HEK293 (cell line): ENCODE data around the gene GNB1L.
A peak's percentile ranks its signal among the peaks of the same experiment; 100 is the strongest.

ENCODE experiments used
- CTCF ChIA-PET: fragments of 350-600 bp; formaldehyde crosslinking; extraction: SDS; loops from one replicate; lab custom pipeline; 2021; ENCODE audit warnings: antibody characterized with exemption; lab: Yijun Ruan, JAX
- POLR2A ChIA-PET: fragments of 300-600 bp; formaldehyde crosslinking; extraction: SDS; loops from one replicate; lab custom pipeline; 2020; ENCODE audit warnings: antibody characterized with exemption, inconsistent platforms; lab: Yijun Ruan, JAX
- H3K27ac ChIP-seq: fragments of 200-500 bp; sonication (Bioruptor generic); 2 replicates; pipeline ENCODE4 v1.5.1; 2014; ENCODE audit warnings: low read depth, low read length, control low read depth, inconsistent platforms; ENCODE audit errors: extremely low read depth
- H3K36me3 ChIP-seq, 2 experiments: fragments of 200-500 bp in 1 of 2; sonication (Bioruptor generic) in 1 of 2; 1 replicate in 1 of 2; 2 replicates in 1 of 2; pipeline ENCODE4 v1.5.1; 2014 to 2017; ENCODE audit warnings: inconsistent platforms in 2 of 2, low read length in 2 of 2; ENCODE audit not compliant: control insufficient read depth in 2 of 2, insufficient read depth in 1 of 2
- H3K4me1 ChIP-seq: fragments of 200-500 bp; sonication (Bioruptor generic); 2 replicates; pipeline ENCODE4 v1.5.1; 2014; ENCODE audit warnings: mild to moderate bottlenecking, low read length, inconsistent platforms; ENCODE audit not compliant: control insufficient read depth, insufficient read depth
- H3K4me3 ChIP-seq: 2 replicates; pipeline ENCODE4 v1.5.1; 2011; ENCODE audit warnings: low read depth, mild to moderate bottlenecking, control low read depth, low read length, moderate library complexity
- H3K9me3 ChIP-seq: fragments of 200-500 bp; sonication (Bioruptor generic); 2 replicates; pipeline ENCODE4 v1.5.1; 2014; ENCODE audit warnings: low read depth, low read length, inconsistent platforms; ENCODE audit not compliant: control insufficient read depth, insufficient read depth
- GLI4 ChIP-seq: fragments of 450-650 bp; formaldehyde crosslinking; IDR thresholded peaks from 2 replicates; pipeline ENCODE4 v1.5.1; 2016; ENCODE audit warnings: missing biosample characterization, missing genetic modification characterization
- GLIS1 ChIP-seq: fragments of 450-650 bp; formaldehyde crosslinking; IDR thresholded peaks from 2 replicates; pipeline ENCODE4 v1.5.1; 2016; ENCODE audit warnings: missing biosample characterization, missing genetic modification characterization
- HOXD13 ChIP-seq: sonication (generic); formaldehyde crosslinking; IDR thresholded peaks from 2 replicates; pipeline ENCODE4 v1.8.0; 2022; ENCODE audit warnings: missing genetic modification reagents, borderline replicate concordance
- KLF16 ChIP-seq: fragments of 450-650 bp; formaldehyde crosslinking; IDR thresholded peaks from 2 replicates; pipeline ENCODE4 v1.5.1; 2017; ENCODE audit warnings: missing biosample characterization, missing genetic modification characterization
- OSR2 ChIP-seq: fragments of 450-650 bp; formaldehyde crosslinking; IDR thresholded peaks from 2 replicates; pipeline ENCODE4 v1.5.1; 2016; ENCODE audit warnings: missing biosample characterization, missing genetic modification characterization
- PRDM4 ChIP-seq: fragments of 450-650 bp; formaldehyde crosslinking; IDR thresholded peaks from 2 replicates; pipeline ENCODE4 v1.5.1; 2017; ENCODE audit warnings: missing biosample characterization, missing genetic modification characterization
- SP7 ChIP-seq: fragments of 450-650 bp; formaldehyde crosslinking; IDR thresholded peaks from 2 replicates; pipeline ENCODE4 v1.5.1; 2016; ENCODE audit warnings: missing biosample characterization, missing genetic modification characterization
- YY1 ChIP-seq: fragments of 450-650 bp; formaldehyde crosslinking; IDR thresholded peaks from 2 replicates; pipeline ENCODE4 v1.5.1; 2018; ENCODE audit warnings: missing biosample characterization, missing genetic modification characterization
- ZBTB48 ChIP-seq: fragments of 450-650 bp; formaldehyde crosslinking; IDR thresholded peaks from 2 replicates; pipeline ENCODE4 v1.5.1; 2016; ENCODE audit warnings: missing biosample characterization, missing genetic modification characterization
- ZIC2 ChIP-seq: fragments of 450-650 bp; formaldehyde crosslinking; IDR thresholded peaks from 2 replicates; pipeline ENCODE4 v1.5.1; 2016; ENCODE audit warnings: missing biosample characterization, missing genetic modification characterization
- ZNF112 ChIP-seq: fragments of 450-650 bp; formaldehyde crosslinking; IDR thresholded peaks from 2 replicates; pipeline ENCODE4 v1.5.0; 2017; ENCODE audit warnings: missing biosample characterization, missing genetic modification characterization
- ZNF132 ChIP-seq: fragments of 450-650 bp; formaldehyde crosslinking; IDR thresholded peaks from 2 replicates; pipeline ENCODE4 v1.5.1; 2017; ENCODE audit warnings: missing biosample characterization, missing genetic modification characterization, borderline replicate concordance
- ZNF138 ChIP-seq: fragments of 450-650 bp; formaldehyde crosslinking; IDR thresholded peaks from 2 replicates; pipeline ENCODE4 v1.5.1; 2016; ENCODE audit warnings: missing biosample characterization, missing genetic modification characterization, borderline replicate concordance
- ZNF146 ChIP-seq: fragments of 450-650 bp; formaldehyde crosslinking; IDR thresholded peaks from 2 replicates; pipeline ENCODE4 v1.5.1; 2016; ENCODE audit warnings: missing biosample characterization, missing genetic modification characterization
- ZNF18 ChIP-seq: fragments of 450-650 bp; formaldehyde crosslinking; IDR thresholded peaks from 2 replicates; pipeline ENCODE4 v1.5.1; 2016; ENCODE audit warnings: missing biosample characterization, missing genetic modification characterization
- ZNF211 ChIP-seq: fragments of 450-650 bp; formaldehyde crosslinking; IDR thresholded peaks from 2 replicates; pipeline ENCODE4 v1.5.1; 2016; ENCODE audit warnings: low read depth, missing biosample characterization, missing genetic modification characterization
- ZNF24 ChIP-seq: fragments of 450-650 bp; formaldehyde crosslinking; IDR thresholded peaks from 2 replicates; pipeline ENCODE4 v1.5.1; 2016; ENCODE audit warnings: missing biosample characterization, missing genetic modification characterization
- ZNF292 ChIP-seq: fragments of 450-650 bp; formaldehyde crosslinking; IDR thresholded peaks from 2 replicates; pipeline ENCODE4 v1.5.1; 2016; ENCODE audit warnings: low read depth, missing biosample characterization, missing genetic modification characterization, borderline replicate concordance
- ZNF324 ChIP-seq: fragments of 450-650 bp; formaldehyde crosslinking; IDR thresholded peaks from 2 replicates; pipeline ENCODE4 v1.5.1; 2016; ENCODE audit warnings: missing biosample characterization, missing genetic modification characterization
- ZNF341 ChIP-seq: fragments of 450-650 bp; formaldehyde crosslinking; IDR thresholded peaks from 2 replicates; pipeline ENCODE4; 2016; ENCODE audit warnings: low read depth, missing biosample characterization, missing genetic modification characterization
- ZNF48 ChIP-seq: fragments of 450-650 bp; formaldehyde crosslinking; IDR thresholded peaks from 2 replicates; pipeline ENCODE4 v1.5.1; 2016; ENCODE audit warnings: missing biosample characterization, missing genetic modification characterization
- ZNF544 ChIP-seq: fragments of 450-650 bp; formaldehyde crosslinking; IDR thresholded peaks from 2 replicates; pipeline ENCODE4 v1.5.0; 2017; ENCODE audit warnings: missing biosample characterization, missing genetic modification characterization
- ZNF549 ChIP-seq: fragments of 450-650 bp; IDR thresholded peaks from 2 replicates; pipeline ENCODE4 v1.5.1; 2018; ENCODE audit warnings: missing biosample characterization, missing genetic modification characterization, mild to moderate bottlenecking, inconsistent platforms, moderate library complexity
- ZNF558 ChIP-seq: fragments of 450-650 bp; formaldehyde crosslinking; IDR thresholded peaks from 2 replicates; pipeline ENCODE4 v1.5.1; 2016; ENCODE audit warnings: missing biosample characterization, missing genetic modification characterization
- ZNF830 ChIP-seq: fragments of 450-650 bp; IDR thresholded peaks from 2 replicates; pipeline ENCODE4 v1.5.0; 2018; ENCODE audit warnings: missing biosample characterization, missing genetic modification characterization, low read depth, mild to moderate bottlenecking, moderate library complexity
- ZNF837 ChIP-seq: fragments of 450-650 bp; formaldehyde crosslinking; IDR thresholded peaks from 2 replicates; pipeline ENCODE4 v1.5.1; 2016; ENCODE audit warnings: missing biosample characterization, missing genetic modification characterization
- TF ChIP-seq, protein P1 (sequence below): fragments of 450-650 bp; formaldehyde crosslinking; IDR thresholded peaks from 2 replicates; pipeline ENCODE4 v1.5.1; 2016; ENCODE audit warnings: missing biosample characterization, missing genetic modification characterization

GNB1L gene

GRCh38 chr22:19882446-19883381 lies 28.0 kb upstream of the GNB1L start:
- TF ChIP-seq KLF16 (tag by site-specific recombination): no peak
- TF ChIP-seq GLI4 (tag by site-specific recombination): no peak
- TF ChIP-seq ZNF18 (tag by site-specific recombination): no peak
- TF ChIP-seq ZNF48 (tag by site-specific recombination): no peak
- TF ChIP-seq, protein P1, sequence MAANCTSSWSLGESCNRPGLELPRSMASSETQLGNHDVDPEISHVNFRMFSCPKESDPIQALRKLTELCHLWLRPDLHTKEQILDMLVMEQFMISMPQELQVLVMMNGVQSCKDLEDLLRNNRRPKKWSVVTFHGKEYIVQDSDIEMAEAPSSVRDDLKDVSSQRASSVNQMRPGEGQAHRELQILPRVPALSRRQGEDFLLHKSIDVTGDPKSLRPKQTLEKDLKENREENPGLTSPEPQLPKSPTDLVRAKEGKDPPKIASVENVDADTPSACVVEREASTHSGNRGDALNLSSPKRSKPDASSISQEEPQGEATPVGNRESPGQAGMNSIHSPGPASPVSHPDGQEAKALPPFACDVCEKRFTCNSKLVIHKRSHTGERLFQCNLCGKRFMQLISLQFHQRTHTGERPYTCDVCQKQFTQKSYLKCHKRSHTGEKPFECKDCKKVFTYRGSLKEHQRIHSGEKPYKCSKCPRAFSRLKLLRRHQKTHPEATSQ (tag by site-specific recombination): no peak
- TF ChIP-seq ZNF24 (tag by site-specific recombination): no peak
- no peak for TF ChIP-seq ZNF132 (tag by site-specific recombination)
- no peak for TF ChIP-seq PRDM4 (tag by site-specific recombination)
- H3K4me3 ChIP-seq: no peak overlapping the region
- ChIA-PET CTCF (interaction anchor here (1.0 to 2.4 kb wide), 4 partner anchors 8 to 152 kb away, joined by 4 to 14 read pairs (median 6); no protein-coding TSS in a partner anchor), POLR2A (interaction anchor here (2.4 kb wide), 1 partner anchor 27 kb away, joined by 7 read pairs; no protein-coding TSS in a partner anchor)
- H3K9me3 ChIP-seq: no peaks in the 10 kb centered on the region
- no peak overlapping the region for H3K27ac ChIP-seq
- H3K4me1 ChIP-seq: peaks cover 8% of the 10 kb centered on the region
- H3K36me3 ChIP-seq: no peaks in the 10 kb centered on the region

GRCh38 chr22:19880786-19881569 lies 26.3 kb upstream of the GNB1L start:
- Histone ChIP-seq H3K27ac (no peak overlapping the region), H3K4me3 (no peak overlapping the region), H3K4me1 (peaks cover 13% of the 10 kb centered on the region), H3K9me3 (no peaks in the 10 kb centered on the region), H3K36me3 (no peaks in the 10 kb centered on the region)
- POLR2A ChIA-PET: interaction anchor here (0.6 to 2.4 kb wide), 8 partner anchors 10 to 233 kb away, joined by 3 to 8 read pairs (median 4); partner anchors contain the start of genes GNB1L and RTL10
- CTCF ChIA-PET: interaction anchor here (0.5 to 2.4 kb wide), 8 partner anchors 11 to 1865 kb away, joined by 3 to 14 read pairs (median 5); no protein-coding TSS in a partner anchor
- no peak for TF ChIP-seq ZNF558 (tag by site-specific recombination)
- TF ChIP-seq ZNF292 (tag by site-specific recombination): no peak
- 0 out of 2 replicates have a peak, but pooled peaks have one; percentile 35 for TF ChIP-seq ZIC2 (tag by site-specific recombination)
- no peak for TF ChIP-seq ZNF324 (tag by site-specific recombination)
- peak; percentile 93 for TF ChIP-seq SP7
- TF ChIP-seq HOXD13 (CRISPR knock-in tag): no peak
- TF ChIP-seq YY1 (tag by site-specific recombination): no peak
- TF ChIP-seq ZNF211: no peak
- no peak for TF ChIP-seq KLF16 (tag by site-specific recombination)
- no peak for TF ChIP-seq ZNF544
- no peak for TF ChIP-seq ZNF138 (tag by site-specific recombination)
- peak; percentile 70 for TF ChIP-seq GLIS1 (tag by site-specific recombination)
- no peak for TF ChIP-seq ZNF112 (tag by site-specific recombination)
- no peak for TF ChIP-seq ZBTB48 (tag by site-specific recombination)
- no peak for TF ChIP-seq ZNF146 (tag by site-specific recombination)
- no peak for TF ChIP-seq ZNF837 (tag by site-specific recombination)
- TF ChIP-seq ZNF549 (tag by site-specific recombination): no peak
- no peak for TF ChIP-seq OSR2
- peak; percentile 95 for TF ChIP-seq ZNF341
- no peak for TF ChIP-seq ZNF830 (tag by site-specific recombination)
